ENCODE data around the gene FMR1NB.
A peak's percentile ranks its signal among the peaks of the same experiment; 100 is the strongest.

FMR1NB gene, protein sequence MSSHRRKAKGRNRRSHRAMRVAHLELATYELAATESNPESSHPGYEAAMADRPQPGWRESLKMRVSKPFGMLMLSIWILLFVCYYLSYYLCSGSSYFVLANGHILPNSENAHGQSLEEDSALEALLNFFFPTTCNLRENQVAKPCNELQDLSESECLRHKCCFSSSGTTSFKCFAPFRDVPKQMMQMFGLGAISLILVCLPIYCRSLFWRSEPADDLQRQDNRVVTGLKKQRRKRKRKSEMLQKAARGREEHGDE

DNA sequence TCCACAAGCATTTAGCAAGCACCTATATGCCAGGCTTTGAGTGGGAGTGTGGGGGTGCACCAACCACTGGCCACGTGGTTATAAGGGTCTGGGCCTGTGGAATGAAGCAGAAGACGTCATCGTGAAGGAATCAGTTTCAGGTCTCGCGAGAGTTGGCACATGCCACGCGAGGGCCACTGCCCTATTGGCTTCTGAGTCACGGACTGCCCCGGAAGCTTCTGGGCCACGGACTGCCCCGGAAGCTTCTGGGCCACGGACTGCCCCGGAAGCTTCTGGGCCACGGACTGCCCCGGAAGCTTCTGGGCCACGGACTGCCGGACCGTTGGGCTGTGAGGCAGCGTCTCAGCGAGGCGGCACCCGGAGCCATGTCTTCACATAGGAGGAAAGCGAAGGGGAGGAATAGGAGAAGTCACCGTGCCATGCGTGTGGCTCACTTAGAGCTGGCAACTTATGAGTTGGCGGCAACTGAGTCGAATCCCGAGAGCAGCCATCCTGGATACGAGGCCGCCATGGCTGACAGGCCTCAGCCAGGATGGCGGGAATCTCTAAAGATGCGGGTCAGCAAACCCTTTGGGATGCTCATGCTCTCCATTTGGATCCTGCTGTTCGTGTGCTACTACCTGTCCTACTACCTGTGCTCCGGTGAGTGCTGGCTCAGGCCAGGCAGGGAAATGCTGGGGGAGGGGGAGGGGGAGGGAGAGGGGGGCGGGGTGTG is at the start of gene FMR1NB:
TSS of gene FMR1NB (plus strand) at position 300 of the 715 bp plus-strand sequence. CDS start at position 366, 66 bp downstream.
- DNase-seq = no peak

DNA sequence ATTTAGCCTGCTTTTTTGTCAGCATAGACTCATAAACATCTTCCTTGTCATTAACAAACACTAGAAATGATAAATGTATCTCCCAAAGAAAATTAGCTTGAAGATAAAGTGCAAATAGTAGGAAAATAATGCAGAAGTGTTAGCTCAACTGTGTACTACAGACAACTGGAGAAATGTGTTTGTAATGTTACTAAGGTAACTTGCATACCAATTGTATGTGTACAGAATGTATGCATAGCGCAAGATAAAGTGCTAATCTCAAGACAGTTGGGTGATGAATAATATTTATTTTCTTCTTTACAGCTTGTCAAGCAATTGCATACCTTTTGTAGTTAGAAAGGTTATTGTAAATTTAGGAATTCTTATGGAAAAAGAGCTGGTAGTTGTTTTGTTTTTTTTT is 47.3 kb upstream of the FMR1NB start:
- no peak for DNase-seq

DNA sequence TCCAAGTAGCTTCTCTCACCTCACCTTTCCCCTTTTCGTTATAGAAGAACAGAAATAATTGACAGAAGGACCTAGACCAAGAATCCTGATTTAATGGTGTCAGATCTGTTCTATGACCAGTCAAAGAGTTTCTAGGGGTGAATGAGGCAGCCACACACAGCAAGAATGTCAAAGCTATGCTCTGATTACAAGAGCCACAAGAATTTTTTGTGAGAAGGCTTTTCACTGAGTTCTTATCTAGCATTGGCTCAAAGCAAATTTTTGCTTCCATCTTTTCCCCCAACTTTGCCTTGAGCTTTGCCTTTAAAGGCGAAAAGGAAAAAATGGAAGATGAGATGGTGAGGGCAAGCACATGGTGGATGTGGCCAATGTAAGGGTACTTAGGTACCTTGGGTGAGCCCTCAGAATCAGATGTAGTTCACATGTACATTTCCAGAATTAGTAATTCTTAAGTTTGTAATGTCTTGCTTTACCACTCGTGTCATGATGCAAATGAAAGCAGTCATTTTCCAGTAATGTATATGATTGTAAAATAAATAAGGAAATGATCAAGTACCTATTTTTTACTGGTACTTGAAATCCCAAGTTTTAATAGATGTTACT is 45.9 kb upstream of the FMR1NB start:
- DNase-seq = no peak

DNA sequence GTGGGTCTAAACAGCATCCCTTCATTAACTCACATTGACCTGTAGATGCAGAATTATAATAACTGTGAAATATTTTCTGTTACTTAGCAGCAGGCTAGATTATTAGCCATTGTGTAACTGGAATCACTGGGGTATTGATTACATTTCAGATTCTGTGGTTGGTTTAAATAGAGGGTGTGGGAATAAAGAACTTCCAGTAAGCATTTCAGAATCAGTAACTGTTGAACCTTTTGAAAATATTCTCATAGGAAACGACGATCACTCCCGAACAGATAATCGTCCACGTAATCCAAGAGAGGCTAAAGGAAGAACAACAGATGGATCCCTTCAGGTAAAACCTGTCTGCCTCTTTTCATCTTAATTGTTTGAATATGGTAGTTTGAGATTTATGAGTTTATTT is 35.9 kb upstream of the FMR1NB start:
- DNase-seq = no peak

DNA sequence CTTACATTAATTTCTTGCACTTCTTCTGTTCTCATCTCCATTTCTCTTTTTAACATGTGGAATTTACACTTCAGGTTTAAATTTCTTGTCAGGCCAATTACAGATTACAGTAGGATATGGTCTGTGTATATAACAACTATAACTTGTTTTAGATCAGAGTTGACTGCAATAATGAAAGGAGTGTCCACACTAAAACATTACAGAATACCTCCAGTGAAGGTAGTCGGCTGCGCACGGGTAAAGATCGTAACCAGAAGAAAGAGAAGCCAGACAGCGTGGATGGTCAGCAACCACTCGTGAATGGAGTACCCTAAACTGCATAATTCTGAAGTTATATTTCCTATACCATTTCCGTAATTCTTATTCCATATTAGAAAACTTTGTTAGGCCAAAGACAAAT is 32.6 kb upstream of the FMR1NB start:
- no peak for DNase-seq

DNA sequence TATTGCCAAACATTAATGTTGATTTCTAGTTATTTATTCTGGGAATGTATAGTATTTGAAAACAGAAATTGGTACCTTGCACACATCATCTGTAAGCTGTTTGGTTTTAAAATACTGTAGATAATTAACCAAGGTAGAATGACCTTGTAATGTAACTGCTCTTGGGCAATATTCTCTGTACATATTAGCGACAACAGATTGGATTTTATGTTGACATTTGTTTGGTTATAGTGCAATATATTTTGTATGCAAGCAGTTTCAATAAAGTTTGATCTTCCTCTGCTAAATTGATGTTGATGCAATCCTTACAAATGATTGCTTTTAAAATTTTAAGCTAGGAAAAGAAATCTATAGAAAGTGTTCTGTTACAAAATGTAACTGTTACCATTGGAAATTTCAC is 30.8 kb upstream of the FMR1NB start:
- DNase-seq = no peak

DNA sequence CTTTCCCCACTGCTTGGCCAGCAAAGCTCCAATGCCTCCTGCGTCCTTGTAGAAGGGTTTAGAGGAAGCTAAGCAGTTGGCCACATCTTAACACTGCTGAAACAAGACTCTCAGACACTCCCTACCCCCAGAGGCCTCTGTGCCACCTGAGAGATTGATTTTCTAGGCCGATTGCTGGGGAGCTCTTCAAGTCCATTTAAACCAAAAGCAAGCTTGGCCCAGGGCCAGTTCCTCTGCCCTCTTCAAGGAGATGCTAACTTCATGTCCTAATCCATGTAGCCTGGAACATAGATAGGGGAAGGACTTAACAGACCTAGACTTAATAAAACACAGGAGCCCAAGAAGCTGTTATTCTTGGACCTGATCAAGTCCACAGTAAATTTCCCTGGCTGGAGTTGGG is 27.2 kb upstream of the FMR1NB start:
- peak in 2 of 14 donors; percentile 0 for DNase-seq

DNA sequence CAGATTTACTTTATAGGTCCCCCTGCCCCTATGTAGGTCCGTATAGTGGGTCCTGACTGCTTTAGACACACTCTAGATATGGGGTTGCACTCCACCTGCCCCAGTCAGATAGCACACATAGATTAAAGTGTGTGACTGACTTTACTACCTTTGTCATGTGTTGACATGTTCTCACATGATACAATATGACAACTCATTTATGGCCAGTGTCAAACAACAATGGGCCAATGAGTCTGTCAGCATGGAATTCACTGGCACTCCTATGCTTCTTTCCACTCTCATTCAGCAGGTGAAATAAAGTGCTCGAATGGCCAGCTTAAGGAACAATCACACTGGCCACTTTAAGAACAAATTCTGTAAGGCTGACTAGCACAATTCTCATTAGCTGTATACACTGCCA is 23.8 kb upstream of the FMR1NB start:
- no peak for DNase-seq

DNA sequence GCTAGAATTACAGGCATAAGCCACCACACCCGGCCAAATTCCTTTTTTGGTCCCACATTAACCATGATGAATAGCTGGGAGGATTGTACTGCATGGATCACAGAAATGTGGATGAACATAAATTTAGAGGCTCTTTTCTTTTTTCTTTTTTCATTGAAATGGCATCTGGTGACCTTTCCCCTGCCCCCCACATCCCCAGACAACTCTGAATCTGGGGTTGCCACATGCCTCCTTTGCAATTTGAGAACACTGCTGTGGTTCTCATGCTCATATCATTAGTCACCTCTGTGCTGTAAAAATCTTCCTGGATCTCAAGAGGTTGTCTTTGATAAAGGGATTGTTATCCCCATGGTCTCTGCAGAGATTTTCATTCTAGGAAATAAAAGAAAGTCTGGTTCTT is 22.8 kb upstream of the FMR1NB start:
- DNase-seq = no peak

DNA sequence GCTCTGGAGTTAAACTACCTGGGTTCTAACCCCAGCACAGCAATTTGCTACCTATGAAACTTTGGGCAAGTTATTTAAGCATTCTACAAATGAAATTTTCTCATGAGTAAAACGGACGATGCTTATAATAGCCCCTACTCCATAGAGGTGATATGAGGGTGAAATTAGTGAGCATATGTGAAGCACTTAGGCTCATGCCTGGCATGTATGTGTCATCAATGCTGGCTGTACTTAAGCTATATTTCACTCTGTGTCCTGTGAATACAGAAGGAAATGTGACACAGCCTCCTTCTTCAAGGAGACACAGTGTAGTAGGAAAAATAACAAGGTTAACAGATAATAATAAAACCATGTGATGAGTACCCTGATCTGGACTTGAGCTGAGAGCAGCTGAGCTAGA is 20.4 kb upstream of the FMR1NB start:
- DNase-seq = no peak

DNA sequence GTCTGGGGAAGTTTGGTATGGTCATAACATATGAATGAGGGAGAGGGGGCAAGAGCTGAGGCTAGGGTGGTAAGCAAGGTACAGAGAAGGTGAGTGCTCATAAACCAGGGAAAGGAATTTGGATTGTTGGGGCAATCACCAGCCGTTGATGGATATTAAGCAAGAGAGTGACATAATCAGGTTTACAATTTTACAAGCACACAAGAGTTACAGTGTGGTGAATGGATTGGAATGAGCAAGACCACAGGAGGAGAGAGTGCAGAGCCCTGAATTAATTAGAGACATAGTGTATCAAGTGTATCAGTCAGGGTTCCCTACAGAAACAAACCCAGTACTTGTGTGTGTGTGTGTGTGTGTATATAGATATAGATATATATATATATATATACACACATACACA is 18.7 kb upstream of the FMR1NB start:
- no peak for DNase-seq

DNA sequence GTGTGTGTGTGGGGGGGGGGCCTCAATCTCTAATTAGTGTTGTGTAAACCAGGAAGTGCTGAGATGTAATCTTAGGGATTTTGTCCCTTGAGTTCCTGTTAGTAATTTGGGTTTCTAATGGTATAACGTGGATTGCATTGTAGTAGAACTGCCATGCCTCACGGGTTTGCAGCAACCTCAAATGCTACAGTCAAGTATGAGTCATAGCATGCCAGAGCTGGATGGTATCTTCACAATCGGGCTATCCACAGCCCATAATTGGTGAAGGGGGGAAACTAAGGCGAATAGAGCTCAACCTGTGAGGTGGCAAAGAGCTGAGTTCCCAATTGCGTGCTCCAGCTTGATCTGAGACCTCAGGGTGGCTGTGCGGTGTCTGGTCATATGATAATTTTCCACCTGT is 2.2 kb upstream of the FMR1NB start:
- no peak for DNase-seq

DNA sequence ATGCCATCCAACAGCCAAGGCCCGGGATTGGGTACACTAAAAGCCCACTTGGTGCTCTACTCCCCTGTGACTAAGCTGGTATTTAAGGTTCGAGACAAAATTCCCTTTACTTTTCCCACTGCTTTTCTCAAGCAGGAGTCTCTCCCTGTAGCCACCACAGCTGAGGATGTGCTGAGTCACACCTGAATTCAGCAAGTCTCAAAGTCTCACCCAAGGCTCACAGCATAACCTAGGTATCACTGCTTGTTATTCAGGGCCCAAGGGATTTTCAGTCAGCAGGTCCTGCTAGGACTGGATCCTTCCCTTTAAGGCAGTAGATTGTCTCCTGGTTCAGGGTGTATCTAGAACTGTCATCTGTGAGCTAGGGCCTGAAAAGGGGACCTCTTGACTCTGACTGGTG is 39.2 kb downstream of the FMR1NB start:
- no peak for DNase-seq

DNA sequence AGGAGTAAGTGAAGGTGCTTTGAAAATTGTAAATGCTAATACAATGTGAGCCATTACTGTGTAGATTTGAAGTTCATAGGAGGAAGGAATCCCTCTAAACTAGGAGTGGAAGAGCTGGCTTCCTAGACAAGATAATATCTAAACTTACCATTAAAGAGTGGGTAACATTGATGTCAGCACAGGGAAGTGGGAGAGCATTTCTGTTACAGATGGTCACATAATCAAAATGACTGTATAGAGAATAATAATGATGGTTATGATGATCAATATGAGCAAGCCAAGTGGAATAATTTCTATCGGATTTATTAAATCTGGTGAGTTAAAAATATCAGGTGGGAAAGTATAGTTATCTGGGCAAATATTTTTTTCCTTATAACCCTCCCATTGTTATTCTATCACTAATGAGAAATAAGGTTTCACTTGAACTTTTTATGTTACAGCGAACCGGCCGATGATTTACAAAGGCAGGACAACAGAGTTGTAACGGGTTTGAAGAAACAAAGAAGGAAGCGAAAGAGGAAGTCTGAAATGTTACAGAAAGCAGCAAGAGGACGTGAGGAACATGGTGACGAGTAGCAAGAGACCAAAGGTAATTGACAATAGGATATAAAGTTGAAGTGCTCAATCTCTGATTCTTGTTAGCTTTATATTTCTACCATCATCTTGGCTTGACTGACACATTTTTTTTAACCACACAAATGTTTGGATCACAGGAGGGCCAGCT is 43.5 kb downstream of the FMR1NB start:
- DNase-seq = no peak

DNA sequence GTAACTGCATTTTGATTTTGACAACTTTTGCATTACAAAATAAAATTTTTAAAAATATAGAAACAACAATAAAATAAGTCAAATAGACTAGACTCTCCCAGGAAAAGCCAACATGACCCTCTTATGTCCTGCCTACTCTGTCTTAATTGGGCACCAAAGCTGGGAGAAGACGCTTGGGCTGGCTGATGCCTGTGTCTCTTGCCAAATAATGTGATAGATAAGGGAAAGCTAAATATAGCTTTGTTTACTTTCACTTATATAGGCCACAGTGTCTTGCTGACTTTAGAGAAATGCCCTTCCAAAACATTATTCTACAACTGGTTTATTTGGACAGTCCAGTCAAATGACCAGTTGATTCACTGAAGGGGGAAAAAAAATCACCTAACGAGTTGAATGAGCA is 54.2 kb downstream of the FMR1NB start:
- no peak for DNase-seq

DNA sequence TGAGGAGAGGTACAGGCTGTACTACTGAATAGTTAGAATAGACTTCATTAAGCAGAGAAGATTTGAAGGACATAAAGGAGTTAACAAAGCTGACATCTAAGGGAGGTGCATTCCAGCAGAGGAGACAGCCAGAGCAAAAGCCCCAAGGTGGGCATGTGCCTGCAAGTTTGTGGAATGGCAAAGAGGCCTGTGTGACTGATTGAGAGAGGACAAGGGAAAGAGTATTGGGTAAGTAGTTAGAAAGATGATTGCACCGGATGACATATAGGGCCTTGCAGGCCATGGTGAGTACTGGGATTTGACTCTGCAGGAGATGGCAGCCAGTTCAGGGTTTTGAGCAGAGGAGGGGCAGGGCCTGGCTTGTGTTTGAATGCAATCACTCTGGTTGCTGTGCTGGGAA is 55.9 kb downstream of the FMR1NB start:
- no peak for DNase-seq

DNA sequence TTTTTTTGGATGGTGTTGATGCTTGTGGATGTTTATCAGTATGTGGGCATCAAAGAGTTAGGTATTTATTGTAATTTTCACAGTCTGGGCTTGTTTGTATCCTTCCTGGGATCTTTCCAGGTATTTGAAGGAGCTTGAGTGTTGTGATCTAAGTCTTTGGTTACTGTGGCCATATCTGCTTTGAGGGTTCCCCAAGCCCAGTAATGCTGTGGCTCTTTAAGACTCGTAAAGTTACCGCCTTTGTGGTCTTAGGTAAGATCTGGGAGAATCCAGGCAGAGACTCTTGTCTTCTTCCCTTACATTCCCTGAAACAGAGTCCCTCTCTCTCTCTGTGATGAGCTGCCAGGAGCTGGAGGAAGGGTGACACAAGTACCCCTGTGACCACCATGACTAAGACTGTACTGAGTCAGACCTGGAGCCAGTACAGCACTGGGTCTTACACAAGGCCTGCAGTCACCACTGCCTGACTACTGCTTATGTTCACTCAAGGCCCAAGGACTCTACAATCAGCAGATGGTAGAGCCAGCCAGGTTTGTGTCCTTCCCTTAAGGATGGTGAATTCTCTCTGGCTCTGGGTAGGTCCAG is 62.2 kb downstream of the FMR1NB start:
- no peak for DNase-seq

DNA sequence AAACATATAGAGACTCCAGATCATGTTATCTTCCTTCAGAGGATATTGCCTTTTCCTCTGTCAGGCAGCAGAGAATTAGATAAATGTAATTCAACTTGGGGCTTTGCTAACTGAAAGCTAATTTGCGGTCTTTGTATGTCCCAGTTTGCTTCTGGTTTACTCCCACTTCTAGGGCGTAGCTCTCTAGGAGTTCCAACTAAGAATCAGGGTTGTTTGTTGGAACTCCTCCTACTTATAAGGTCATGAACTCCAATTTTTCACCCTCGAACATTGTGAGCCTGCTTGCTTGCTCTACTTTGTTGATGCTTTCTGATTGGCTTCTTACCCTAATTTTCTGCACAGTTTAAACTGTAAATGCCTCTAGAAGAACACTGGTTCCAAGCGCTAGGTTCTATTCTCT is 66.1 kb downstream of the FMR1NB start:
- no peak for DNase-seq

DNA sequence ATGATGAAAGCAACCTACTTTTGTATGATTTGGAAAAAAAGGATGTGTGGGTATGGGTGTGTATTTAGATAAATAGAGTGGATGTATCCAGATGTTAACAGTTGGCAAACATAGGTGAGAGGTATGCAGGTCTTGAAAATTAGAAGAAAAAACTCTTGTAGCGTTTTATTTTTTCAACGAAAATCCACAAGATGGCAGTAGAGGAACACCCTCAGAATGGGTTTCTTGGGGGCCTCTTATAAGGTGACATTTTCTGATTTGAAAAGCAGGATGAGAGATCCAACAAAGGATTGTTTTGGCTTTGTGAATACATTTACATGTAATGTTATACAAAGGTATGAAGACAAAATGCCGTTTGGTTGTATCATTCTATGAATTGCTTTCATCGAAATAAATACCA is 68.3 kb downstream of the FMR1NB start:
- DNase-seq = peak in 1 of 14 donors; percentile 8

DNA sequence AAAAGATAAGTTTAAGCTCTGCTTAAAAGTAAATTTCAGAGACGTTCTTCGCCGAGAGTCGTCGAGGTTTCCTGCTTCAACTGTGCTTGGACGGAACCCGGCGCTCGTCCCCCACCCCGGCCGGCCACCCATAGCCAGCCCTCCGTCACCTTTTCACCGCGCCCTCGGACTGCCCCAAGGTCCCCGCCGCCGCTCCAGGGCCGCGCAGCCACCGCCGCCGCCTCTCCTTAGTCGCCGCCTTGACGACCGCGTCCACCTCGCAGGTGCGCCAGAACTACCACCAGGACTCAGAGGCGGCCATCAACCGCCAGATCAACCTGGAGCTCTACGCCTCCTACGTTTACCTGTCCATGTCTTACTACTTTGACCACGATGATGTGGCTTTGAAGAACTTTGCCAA is 70.8 kb downstream of the FMR1NB start:
- no peak for DNase-seq

DNA sequence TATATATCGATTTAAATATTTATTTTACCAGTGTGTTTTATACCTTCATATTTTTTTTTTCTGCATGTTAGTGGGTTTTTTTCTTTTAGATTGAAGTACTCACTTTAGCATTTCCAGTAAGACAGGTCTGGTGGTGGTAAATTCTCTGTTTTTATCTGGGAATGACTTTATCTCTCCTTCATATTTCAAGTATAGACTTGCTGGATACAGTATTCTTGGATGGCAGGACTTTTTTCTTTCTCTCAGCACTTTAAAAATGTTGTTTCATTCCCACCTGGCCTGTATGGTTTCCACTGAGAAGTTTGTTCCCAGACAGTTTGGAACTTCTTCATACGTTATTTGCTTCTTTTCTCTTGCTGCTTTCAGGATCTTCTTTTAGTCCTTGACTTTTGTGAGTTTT is 86.1 kb downstream of the FMR1NB start:
- no peak for DNase-seq

DNA sequence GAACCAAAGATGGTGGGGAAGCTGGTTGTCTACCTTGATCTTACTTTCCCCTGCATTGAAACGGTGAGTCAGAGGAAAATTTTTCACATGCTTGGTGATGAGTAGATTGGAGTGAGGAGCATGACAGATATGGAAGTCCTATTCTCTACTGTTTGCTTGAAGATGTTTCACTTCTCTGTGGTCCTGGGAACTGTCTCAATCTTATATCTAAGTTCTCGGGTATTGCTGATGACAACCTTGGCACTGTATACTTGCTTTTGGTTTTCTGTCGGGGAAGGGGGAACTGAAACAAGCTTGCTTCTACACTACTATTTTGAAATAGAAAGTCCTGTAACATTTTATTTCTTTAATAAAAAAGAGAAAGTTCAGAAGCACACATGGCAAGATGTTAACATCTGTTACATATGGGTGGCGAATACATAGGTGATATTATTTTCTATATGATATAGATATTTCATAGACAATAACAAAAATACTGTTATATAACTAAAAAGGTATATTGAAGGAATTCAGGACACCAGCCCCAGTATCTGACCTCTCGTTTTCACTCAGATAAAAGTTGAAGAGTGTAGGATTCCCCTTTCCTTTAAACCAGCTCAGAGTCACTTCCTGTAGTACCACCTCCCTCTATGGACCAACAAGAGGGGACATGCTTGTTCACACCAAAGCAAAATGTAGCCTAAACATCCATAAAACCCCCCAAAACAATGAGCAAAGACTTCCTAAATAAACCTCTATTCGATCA is 88.8 kb downstream of the FMR1NB start:
- no peak for DNase-seq

Measured in C1 segment of cervical spinal cord (tissue), 14 donors.